Thoracic aorta (tissue), 2 donors: ENCODE results near the gene PITPNB. TPM values are rescaled to one million over a fixed set of nuclear protein-coding genes. Genes with fewer than 3 reads are reported as not detected.

ENCODE experiments used
- ATAC-seq: fragments of 150-250 bp; one replicate; pipeline ENCODE4 v1.8.0; 2017; ENCODE audit warnings: low read depth; ENCODE audit not compliant: insufficient number of reproducible peaks, low FRiP score
- DNase-seq: peaks from one replicate; pipeline ENCODE4 v3.0.0-alpha.2; 2020; ENCODE audit warnings: low spot score
- H3K27ac ChIP-seq, 2 donors: fragments of 200-600 bp; sonication (generic); 1 replicate in 1 of 2; 2 replicates in 1 of 2; pipeline ENCODE4 v1.5.1; 2016; ENCODE audit warnings: mild to moderate bottlenecking in 2 of 2, moderate library complexity in 2 of 2
- H3K27me3 ChIP-seq: fragments of 200-600 bp; sonication (generic); replicated peaks from 2 replicates; pipeline ENCODE4 v1.6.0; 2016; ENCODE audit warnings: mild to moderate bottlenecking; ENCODE audit not compliant: insufficient read depth
- H3K36me3 ChIP-seq: fragments of 200-600 bp; sonication (generic); one replicate; pipeline ENCODE4 v1.5.1; 2016
- H3K4me1 ChIP-seq, 2 donors: fragments of 200-600 bp; sonication (generic); 1 replicate in 1 of 2; 2 replicates in 1 of 2; pipeline versions ENCODE4 v1.5.1 to v1.6.0; 2016; ENCODE audit warnings: low read depth in 2 of 2, mild to moderate bottlenecking in 1 of 2; ENCODE audit not compliant: control insufficient read depth in 1 of 2
- H3K4me3 ChIP-seq: fragments of 200-600 bp; sonication (generic); 2 replicates; pipeline ENCODE4 v1.5.1; 2016; ENCODE audit warnings: mild to moderate bottlenecking
- H3K9me3 ChIP-seq: fragments of 200-600 bp; sonication (generic); 2 replicates; pipeline ENCODE4 v1.5.1; 2016
- total RNA-seq, 2 donors: library from RNA; depleted of rRNA; stranded (reverse); fragments of >200 nt; gene quantifications; one replicate each; pipeline versions ENCODE4 v1.1.0 to v1.2.3, GENCODE V29; 2016
- TF ChIP-seq, protein P1 (sequence below): fragments of 200-600 bp; sonication (generic); IDR thresholded peaks from one replicate; pipeline ENCODE4 v1.5.1; 2019; ENCODE audit warnings: antibody characterized with exemption

Gene PITPNB
- total RNA-seq, 2 donors from 2014 or later: 42.2 to 111 TPM

DNA sequence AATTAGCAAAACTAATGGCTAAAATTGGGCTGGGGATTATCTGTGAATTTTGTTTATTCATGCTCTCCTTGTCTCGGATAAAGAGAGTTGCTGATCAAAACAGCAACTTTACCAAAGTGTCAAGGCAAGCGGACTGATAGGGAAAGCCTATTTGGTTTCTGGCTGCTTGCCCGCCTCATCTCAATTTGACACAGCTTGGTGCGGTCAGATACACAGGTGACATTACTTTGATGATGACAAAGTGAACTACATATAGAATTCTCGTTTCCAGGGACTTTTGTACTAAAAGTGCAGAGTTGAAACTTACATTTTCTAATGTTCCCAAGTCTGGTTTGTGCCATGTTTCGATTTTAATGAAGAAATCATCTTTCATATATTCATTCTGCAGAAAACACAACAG, 22.8 kb downstream of the PITPNB start:
- Histone ChIP-seq H3K36me3 (peaks cover 27% of the 10 kb centered on the region), H3K27ac (no peak overlapping the region), H3K9me3 (no peaks in the 10 kb centered on the region), H3K4me1 (peaks cover 17 to 28% of the 10 kb centered on the region in 2 donors), H3K4me3 (no peak overlapping the region), H3K27me3 (no peaks in the 10 kb centered on the region)
- no peak for ATAC-seq
- DNase-seq: no peak
- TF ChIP-seq, protein P1, sequence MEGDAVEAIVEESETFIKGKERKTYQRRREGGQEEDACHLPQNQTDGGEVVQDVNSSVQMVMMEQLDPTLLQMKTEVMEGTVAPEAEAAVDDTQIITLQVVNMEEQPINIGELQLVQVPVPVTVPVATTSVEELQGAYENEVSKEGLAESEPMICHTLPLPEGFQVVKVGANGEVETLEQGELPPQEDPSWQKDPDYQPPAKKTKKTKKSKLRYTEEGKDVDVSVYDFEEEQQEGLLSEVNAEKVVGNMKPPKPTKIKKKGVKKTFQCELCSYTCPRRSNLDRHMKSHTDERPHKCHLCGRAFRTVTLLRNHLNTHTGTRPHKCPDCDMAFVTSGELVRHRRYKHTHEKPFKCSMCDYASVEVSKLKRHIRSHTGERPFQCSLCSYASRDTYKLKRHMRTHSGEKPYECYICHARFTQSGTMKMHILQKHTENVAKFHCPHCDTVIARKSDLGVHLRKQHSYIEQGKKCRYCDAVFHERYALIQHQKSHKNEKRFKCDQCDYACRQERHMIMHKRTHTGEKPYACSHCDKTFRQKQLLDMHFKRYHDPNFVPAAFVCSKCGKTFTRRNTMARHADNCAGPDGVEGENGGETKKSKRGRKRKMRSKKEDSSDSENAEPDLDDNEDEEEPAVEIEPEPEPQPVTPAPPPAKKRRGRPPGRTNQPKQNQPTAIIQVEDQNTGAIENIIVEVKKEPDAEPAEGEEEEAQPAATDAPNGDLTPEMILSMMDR: no peak

GRCh38 chr22:27895600-27895999, 23.5 kb downstream of the PITPNB start:
- Histone ChIP-seq H3K27ac (no peak overlapping the region), H3K27me3 (no peaks in the 10 kb centered on the region), H3K4me3 (no peak overlapping the region), H3K9me3 (no peaks in the 10 kb centered on the region), H3K4me1 (peaks cover 17 to 28% of the 10 kb centered on the region in 2 donors), H3K36me3 (peaks cover 27% of the 10 kb centered on the region)
- ATAC-seq: no peak
- DNase-seq: no peak
- TF ChIP-seq, protein P1: no peak

- DNase-seq (no peak), ATAC-seq (no peak)
- peaks cover 30% of the 10 kb centered on the region for H3K36me3 ChIP-seq
- peak overlapping the region; percentile 73 to 81 for H3K27ac ChIP-seq
- no peaks in the 10 kb centered on the region for H3K27me3 ChIP-seq
- peak overlapping the region; percentile 17 for H3K4me3 ChIP-seq
- peaks cover 17 to 28% of the 10 kb centered on the region in 2 donors for H3K4me1 ChIP-seq
- TF ChIP-seq, protein P1: no peak
- H3K9me3 ChIP-seq: no peaks in the 10 kb centered on the region
Measured at GRCh38 chr22:27892811-27893210, 26.2 kb downstream of the PITPNB start.

DNA sequence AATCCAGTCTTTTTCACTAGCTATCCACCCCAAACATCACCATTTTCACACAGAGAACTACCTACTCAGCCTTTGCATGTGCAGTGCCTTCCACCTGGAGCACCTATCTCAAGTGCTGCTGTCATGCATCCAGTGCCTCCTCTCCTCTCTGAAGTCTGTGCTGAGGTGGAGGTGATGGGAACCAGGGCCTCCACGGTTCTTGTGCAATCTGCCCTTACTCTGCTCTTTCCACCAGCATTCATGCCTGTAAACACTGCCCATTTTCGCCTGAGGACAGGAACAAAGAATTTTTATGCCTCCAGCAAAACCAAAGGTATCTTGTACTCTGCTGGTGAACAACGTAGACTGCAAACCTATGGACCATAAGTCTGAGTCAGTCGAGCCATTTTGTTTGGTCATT, 27.0 kb downstream of the PITPNB start:
- DNase-seq (no peak), ATAC-seq (no peak)
- H3K4me3 ChIP-seq: no peak overlapping the region
- peaks cover 30% of the 10 kb centered on the region for H3K36me3 ChIP-seq
- H3K4me1 ChIP-seq: peaks cover 17 to 30% of the 10 kb centered on the region in 2 donors
- no peaks in the 10 kb centered on the region for H3K27me3 ChIP-seq
- peak overlapping the region; percentile 73 to 81 for H3K27ac ChIP-seq
- no peaks in the 10 kb centered on the region for H3K9me3 ChIP-seq
- TF ChIP-seq, protein P1: no peak

- Histone ChIP-seq H3K36me3 (peaks cover 15% of the 10 kb centered on the region), H3K27me3 (no peaks in the 10 kb centered on the region), H3K4me1 (peaks cover 17 to 41% of the 10 kb centered on the region in 2 donors), H3K27ac (no peak overlapping the region), H3K4me3 (no peak overlapping the region), H3K9me3 (no peaks in the 10 kb centered on the region)
- DNase-seq (no peak), ATAC-seq (no peak)
- TF ChIP-seq, protein P1: no peak
Measured at GRCh38 chr22:27888310-27888709, 30.7 kb downstream of the PITPNB start.
